ENCODE results near the gene OR10D3.

The OR10D3 gene

DNA sequence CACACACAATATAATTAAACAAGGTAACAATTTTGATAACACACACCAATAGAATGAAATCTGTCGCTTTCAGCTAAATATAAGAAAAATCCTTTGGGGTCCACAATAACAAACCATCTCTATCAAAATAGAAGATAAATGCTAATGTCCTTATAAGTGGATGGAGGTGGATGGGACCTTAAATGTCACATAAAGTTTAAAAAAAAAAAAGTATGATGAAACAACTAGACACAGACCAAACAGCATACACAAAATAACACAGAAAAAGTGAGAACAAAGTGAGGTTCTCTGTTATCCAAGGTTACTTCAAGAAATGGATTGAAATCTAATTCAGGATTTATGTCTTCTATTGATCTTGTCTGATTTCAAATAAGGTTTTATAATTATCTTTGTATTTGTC lies 10.5 kb upstream of the OR10D3 start:
- H3K4me3 ChIP-seq (replicated peaks; ENCODE audit: low read depth, low read length): no peak overlapping the region
- no peak for TF ChIP-seq CTCF (IDR thresholded peaks at IDR 0.05; ENCODE audit: low read depth, low read length, missing control alignments)

GRCh38 chr11:124174001-124174583 lies 9.1 kb upstream of the OR10D3 start:
- DNase-seq (ENCODE audit: extremely low read depth, low read depth): no peak
- TF ChIP-seq CTCF (IDR thresholded peaks at IDR 0.05; ENCODE audit: low read depth, low read length, missing control alignments): no peak
- no peak overlapping the region for H3K4me3 ChIP-seq (replicated peaks; ENCODE audit: low read depth, low read length)

More for the DNA sequence above, 10.5 kb upstream of the OR10D3 start:
- no peak for DNase-seq (ENCODE audit: extremely low read depth, low read depth)

DNA sequence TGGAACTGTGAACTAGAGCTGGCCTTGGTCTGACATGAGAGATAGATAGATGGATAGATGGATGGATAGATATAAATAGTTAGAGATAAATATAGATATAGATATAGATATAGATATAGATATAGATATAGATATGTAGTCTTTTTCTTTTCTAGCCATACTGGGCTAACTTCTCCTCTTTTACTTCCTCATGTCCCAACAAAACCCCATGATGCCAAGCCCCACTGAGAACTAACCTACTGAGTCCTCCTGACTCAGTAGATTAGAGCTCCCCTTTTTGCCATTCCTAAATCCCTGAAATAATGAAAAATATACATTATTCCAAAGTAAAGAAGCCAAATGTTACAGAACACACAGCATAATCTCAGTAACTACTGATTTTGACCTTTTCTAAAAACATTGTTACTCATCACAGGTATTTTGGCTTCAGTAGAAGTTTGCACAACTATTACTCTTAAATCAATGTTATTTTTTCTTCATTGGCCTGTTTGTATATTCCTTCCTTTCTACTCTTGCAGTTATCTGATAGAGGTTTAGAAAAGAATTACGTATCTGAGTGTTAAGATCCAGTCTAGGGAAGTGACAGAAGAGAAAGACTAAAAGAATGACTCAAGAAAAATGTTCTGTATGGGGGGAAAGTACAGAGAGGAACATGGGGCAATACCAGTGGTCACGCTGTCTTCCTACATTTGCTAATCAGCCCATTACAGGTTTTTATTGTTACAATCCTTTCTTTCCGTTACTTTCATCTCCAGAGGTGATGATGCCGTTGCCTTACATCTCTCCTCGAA lies 6.0 kb upstream of the OR10D3 start:
- H3K4me3 ChIP-seq (replicated peaks; ENCODE audit: low read depth, low read length): no peak overlapping the region
- TF ChIP-seq CTCF (IDR thresholded peaks at IDR 0.05; ENCODE audit: low read depth, low read length, missing control alignments): no peak
- no peak for DNase-seq (ENCODE audit: extremely low read depth, low read depth)

GRCh38 chr11:124179310-124179709 lies 3.8 kb upstream of the OR10D3 start:
- no peak overlapping the region for H3K4me3 ChIP-seq (replicated peaks; ENCODE audit: low read depth, low read length)
- DNase-seq (ENCODE audit: extremely low read depth, low read depth): no peak

GRCh38 chr11:124190298-124191139 lies 7.4 kb downstream of the OR10D3 start:
- no peak overlapping the region for H3K4me3 ChIP-seq (replicated peaks; ENCODE audit: low read depth, low read length)
- no peak for DNase-seq (ENCODE audit: extremely low read depth, low read depth)
- no peak for TF ChIP-seq CTCF (IDR thresholded peaks at IDR 0.05; ENCODE audit: low read depth, low read length, missing control alignments)

More at GRCh38 chr11:124179310-124179709, 3.8 kb upstream of the OR10D3 start:
- TF ChIP-seq CTCF (IDR thresholded peaks at IDR 0.05; ENCODE audit: low read depth, low read length, missing control alignments): no peak

- no peak for DNase-seq (ENCODE audit: extremely low read depth, low read depth)
- no peak for TF ChIP-seq CTCF (IDR thresholded peaks at IDR 0.05; ENCODE audit: low read depth, low read length, missing control alignments)
- no peak overlapping the region for H3K4me3 ChIP-seq (replicated peaks; ENCODE audit: low read depth, low read length)
Observed at GRCh38 chr11:124193221-124194010, 10.3 kb downstream of the OR10D3 start.
